Pancreas (tissue), 10 donors: ENCODE results near the gene BLOC1S2. TPM values are rescaled to one million over a fixed set of nuclear protein-coding genes. Genes with fewer than 3 reads are reported as not detected.

Experiments
- ATAC-seq, 4 donors: fragments of 200-7000 bp; cut with Tn5 transposase; one replicate each; pipeline versions ENCODE4 v1.8.0 to v1.9.1; 2020; ENCODE audit warnings: mild to moderate bottlenecking in 4 of 4, moderate library complexity in 4 of 4
- DNase-seq, 6 donors: peaks; one replicate each; pipeline ENCODE4 v3.0.0-alpha.2; 2020
- FAIRE-seq: peaks from 2 replicates; lab custom pipeline; 2012; peaks lifted over from hg19 to GRCh38; lab: Jason Lieb, UNC
- H3K27ac ChIP-seq, 4 donors: fragments of 200-600 bp; sonication (generic); 1 replicate in 3 of 4; 2 replicates in 1 of 4; pipeline versions ENCODE4 v1.5.0 to v1.8.0; 2020
- H3K27me3 ChIP-seq, 4 donors: fragments of 200-600 bp; one replicate each; pipeline ENCODE4 v1.8.0; 2021
- H3K36me3 ChIP-seq, 3 donors: fragments of 200-600 bp; sonication (generic) in 1 of 3; one replicate each; pipeline versions ENCODE4 v1.5.0 to v1.8.0; 2020 to 2021
- H3K4me1 ChIP-seq, 3 donors: fragments of 200-600 bp; one replicate each; pipeline ENCODE4 v1.8.0; 2021
- H3K4me3 ChIP-seq, 4 donors: fragments of 200-600 bp; sonication (generic) in 2 of 4; one replicate each; pipeline versions ENCODE4 v1.5.0 to v1.8.0; 2020 to 2021
- H3K9me3 ChIP-seq, 4 donors: fragments of 200-600 bp; one replicate each; pipeline ENCODE4 v1.8.0; 2021
- WGBS, 2 donors: extraction: QIAGEN DNeasy Blood & Tissue Kit; methylation state at CpG; one replicate each; pipeline ENCODE4 v1.1.7; 2013; 5-methylcytosine and 5-hydroxymethylcytosine counted together
- intact Hi-C, 3 donors: fragments of 100-400 bp; cut with DNase I; formaldehyde crosslinking; loops; one replicate each; pipeline versions ENCODE4 v1.11.1 to v1.14.2; 2022
- polyA plus RNA-seq, 2 donors: library from polyadenylated mRNA; stranded (reverse); fragments of 200-250 nt; gene quantifications; one replicate each; pipeline ENCODE4 v1.2.3, GENCODE V29; 2013
- total RNA-seq, 6 donors: library from RNA; stranded (reverse); fragmentation: NEBNext Ultra II Directional in 4 of 6; extraction: Animal tissue kit (Norgen Biotek cat#: 25700) in 4 of 6; gene quantifications; one replicate each; pipeline versions ENCODE4 v1.2.1 to v1.2.4, GENCODE V29; 2021 to 2023
- TF ChIP-seq, protein P1 (sequence below), 4 donors: fragments of 200-600 bp; sonication (generic) in 3 of 4; IDR thresholded peaks; one replicate each; pipeline versions ENCODE4 v1.5.0 to v1.8.0; 2021; ENCODE audit warnings: antibody characterized with exemption in 4 of 4
- donor health status: healthy with polysubstance abuse.
- donor health status: DM: no; HTN: no; CAD: no; lungs with moderate emphysema.
- donor health status: DM: no; HTN: no; CAD: no.
- donor health status: control.
- donor health status: control.
- donor health status: Bipolar disorder and iron deficiency.
- donor health status: DM: yes; HTN: yes; CAD: no.
- donor health status: DM: no; HTN: no; CAD: no.
- donor health status: DM: no; HTN: no; CAD: no.
- donor health status: DM: yes; HTN: yes; CAD: no.

The BLOC1S2 gene
- total and polyA plus RNA-seq, 8 donors, result 11.7 to 30.4 (median 13.7) TPM

DNA sequence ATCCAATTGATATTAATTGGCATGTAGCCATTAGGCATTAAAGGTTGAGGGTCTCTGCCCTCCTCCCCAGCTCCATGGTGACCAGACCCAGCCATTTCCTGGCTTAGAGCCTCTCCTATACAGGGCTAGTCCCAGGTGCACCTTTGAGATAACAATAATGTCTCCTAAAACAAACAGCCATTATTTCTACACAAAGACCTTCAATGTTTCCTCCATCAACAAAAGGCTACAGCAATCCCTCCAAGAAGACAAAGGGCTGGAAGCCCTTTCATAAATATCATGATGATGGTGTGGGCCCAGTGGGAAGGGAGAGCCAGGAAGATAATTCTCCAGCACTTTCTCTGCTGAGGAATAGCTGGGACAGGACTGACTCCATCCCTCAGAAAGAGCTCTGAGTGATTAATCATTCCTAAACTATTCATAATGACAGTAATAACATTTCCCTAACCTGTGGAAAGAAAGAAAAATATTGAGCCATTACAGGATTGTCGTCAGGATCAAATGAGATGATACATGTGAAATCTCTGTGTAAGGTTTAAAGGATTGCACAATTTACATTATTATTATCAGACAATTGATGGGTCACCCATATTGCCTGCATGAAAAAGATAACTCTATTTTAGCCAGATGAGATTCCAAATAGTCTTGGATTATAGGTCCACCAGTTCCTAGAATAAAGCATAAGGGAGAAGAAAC, 33.4 kb upstream of the BLOC1S2 start:
- intact Hi-C loops, result no loop called here
- Histone ChIP-seq H3K27ac (no peak overlapping the region), H3K4me1 (no peaks in the 10 kb centered on the region), H3K27me3 (peaks cover 0 to 3% (median 0%) of the 10 kb centered on the region in 4 donors), H3K36me3 (no peaks in the 10 kb centered on the region), H3K4me3 (no peak overlapping the region), H3K9me3 (no peaks in the 10 kb centered on the region)
- DNase-seq (no peak), ATAC-seq (no peak), FAIRE-seq (no peak)
- TF ChIP-seq, protein P1, sequence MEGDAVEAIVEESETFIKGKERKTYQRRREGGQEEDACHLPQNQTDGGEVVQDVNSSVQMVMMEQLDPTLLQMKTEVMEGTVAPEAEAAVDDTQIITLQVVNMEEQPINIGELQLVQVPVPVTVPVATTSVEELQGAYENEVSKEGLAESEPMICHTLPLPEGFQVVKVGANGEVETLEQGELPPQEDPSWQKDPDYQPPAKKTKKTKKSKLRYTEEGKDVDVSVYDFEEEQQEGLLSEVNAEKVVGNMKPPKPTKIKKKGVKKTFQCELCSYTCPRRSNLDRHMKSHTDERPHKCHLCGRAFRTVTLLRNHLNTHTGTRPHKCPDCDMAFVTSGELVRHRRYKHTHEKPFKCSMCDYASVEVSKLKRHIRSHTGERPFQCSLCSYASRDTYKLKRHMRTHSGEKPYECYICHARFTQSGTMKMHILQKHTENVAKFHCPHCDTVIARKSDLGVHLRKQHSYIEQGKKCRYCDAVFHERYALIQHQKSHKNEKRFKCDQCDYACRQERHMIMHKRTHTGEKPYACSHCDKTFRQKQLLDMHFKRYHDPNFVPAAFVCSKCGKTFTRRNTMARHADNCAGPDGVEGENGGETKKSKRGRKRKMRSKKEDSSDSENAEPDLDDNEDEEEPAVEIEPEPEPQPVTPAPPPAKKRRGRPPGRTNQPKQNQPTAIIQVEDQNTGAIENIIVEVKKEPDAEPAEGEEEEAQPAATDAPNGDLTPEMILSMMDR (IDR thresholded peaks at IDR 0.05), result no peak
- 20 to 23% methylated on average over 1 of the region's 1 CpG for WGBS, 2 donors

DNA sequence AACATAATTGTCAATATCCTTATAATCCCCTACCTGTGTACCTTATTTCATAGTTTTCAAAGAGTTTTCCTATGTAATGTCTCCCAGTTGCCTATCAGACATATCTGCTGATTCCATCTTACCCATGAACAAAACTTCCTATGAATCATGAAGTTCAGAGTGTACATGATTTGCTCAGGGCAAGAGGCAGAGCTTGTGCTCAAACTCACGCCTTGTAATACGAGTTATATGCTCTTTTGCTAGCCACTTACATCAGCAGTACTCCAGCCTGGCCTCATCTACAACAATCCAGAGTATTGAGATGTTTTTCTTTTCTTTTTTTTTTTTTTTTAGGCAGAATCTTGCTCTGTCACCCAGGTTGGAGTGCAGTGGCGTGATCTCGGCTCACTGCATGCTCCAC, 31.7 kb upstream of the BLOC1S2 start:
- ATAC-seq (no peak), FAIRE-seq (no peak), DNase-seq (no peak)
- TF ChIP-seq, protein P1 (IDR thresholded peaks at IDR 0.05), result no peak
- H3K4me1 ChIP-seq, result no peaks in the 10 kb centered on the region
- WGBS, 2 donors, result 76 to 93% methylated on average over 4 of the region's 4 CpGs
- H3K4me3 ChIP-seq, result no peak overlapping the region
- H3K27me3 ChIP-seq, result peaks cover 0 to 3% (median 0%) of the 10 kb centered on the region in 4 donors
- H3K9me3 ChIP-seq, result no peaks in the 10 kb centered on the region
- H3K27ac ChIP-seq, result no peak overlapping the region
- H3K36me3 ChIP-seq, result no peaks in the 10 kb centered on the region
- intact Hi-C loops, result no loop called here

- TF ChIP-seq, protein P1 (IDR thresholded peaks at IDR 0.05), result no peak
- ATAC-seq (peak in 1 of 4 donors; percentile 45), FAIRE-seq (no peak), DNase-seq (no peak)
- no peak overlapping the region for H3K4me3 ChIP-seq
- no peaks in the 10 kb centered on the region for H3K9me3 ChIP-seq
- H3K27me3 ChIP-seq, result peaks cover 0 to 5% (median 1%) of the 10 kb centered on the region in 4 donors
- no peaks in the 10 kb centered on the region for H3K36me3 ChIP-seq
- intact Hi-C loops, result no loop called here
- H3K4me1 ChIP-seq, result no peaks in the 10 kb centered on the region
- H3K27ac ChIP-seq, result no peak overlapping the region
- WGBS, 2 donors, result 69 to 87% methylated on average over 4 of the region's 4 CpGs
Observed at GRCh38 chr10:100315615-100316014, 29.1 kb upstream of the BLOC1S2 start.

- no peak for DNase-seq
- WGBS, 2 donors, result 55 to 61% methylated on average over 4 of the region's 4 CpGs
- H3K4me1 ChIP-seq, result no peaks in the 10 kb centered on the region
Observed at GRCh38 chr10:100311298-100311697, 24.8 kb upstream of the BLOC1S2 start.

More at GRCh38 chr10:100311298-100311697, 24.8 kb upstream of the BLOC1S2 start:
- Histone ChIP-seq H3K4me3 (no peak overlapping the region), H3K27me3 (peaks cover 0 to 7% (median 0%) of the 10 kb centered on the region in 4 donors), H3K9me3 (no peaks in the 10 kb centered on the region), H3K27ac (no peak overlapping the region), H3K36me3 (no peaks in the 10 kb centered on the region)
- FAIRE-seq, result no peak
- TF ChIP-seq, protein P1 (IDR thresholded peaks at IDR 0.05), result no peak
- intact Hi-C loops, result no loop called here
- ATAC-seq, result peak in 1 of 4 donors; percentile 19
